ENCODE results near the gene SKP1. TPM values are rescaled to one million over a fixed set of nuclear protein-coding genes. Genes with fewer than 3 reads are reported as not detected.

Gene SKP1
- total RNA-seq, 1 donor from 2014 or later = 333 TPM

DNA sequence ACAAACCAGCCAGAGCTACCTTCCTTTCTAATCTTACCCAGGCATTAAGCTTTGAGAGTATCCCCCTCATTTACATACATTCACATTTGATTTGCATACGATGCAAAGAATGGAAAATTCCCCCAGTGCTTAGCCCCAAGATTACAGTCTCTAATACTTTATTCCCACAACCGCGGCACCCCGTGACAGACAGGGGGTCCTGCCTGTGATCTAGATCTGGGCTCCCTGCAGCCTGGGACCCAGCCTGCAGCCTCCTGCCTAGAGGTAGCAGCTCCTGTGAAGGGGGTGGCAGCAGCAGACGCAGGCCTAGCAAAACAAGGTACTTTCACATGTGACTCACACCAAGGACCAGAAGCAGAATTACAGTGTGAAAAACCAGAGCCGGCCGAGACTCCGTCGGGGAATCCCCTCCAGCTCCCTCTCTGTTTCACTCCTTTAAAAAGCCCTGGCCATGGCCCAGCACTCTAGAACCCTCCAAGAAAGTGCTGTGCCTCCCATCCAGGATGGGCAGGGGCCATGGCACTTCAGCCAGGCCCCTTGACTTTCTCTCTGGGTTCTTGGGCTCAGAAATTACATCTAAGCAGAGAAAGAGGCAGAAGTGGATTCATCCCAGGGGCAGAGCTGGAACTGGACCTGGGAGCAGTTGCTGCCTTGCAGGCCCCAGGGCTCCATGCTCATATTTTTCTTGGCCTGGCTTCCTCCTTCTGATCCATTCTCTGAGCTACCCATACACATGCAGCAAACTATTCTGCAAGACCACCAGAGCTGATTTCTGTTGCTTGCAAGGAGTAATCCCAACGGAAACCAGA, 76.3 kb downstream of the SKP1 start:
- H3K4me1 Mint-ChIP-seq (ENCODE audit: unreplicated experiment) = peaks cover 11% of the 10 kb centered on the region
- H3K9me3 Mint-ChIP-seq (ENCODE audit: unreplicated experiment) = no peaks in the 10 kb centered on the region
- no peaks in the 10 kb centered on the region for H3K36me3 Mint-ChIP-seq (ENCODE audit: unreplicated experiment)
- peaks cover 8% of the 10 kb centered on the region for H3K27me3 Mint-ChIP-seq (ENCODE audit: unreplicated experiment)
- H3K4me3 Mint-ChIP-seq (ENCODE audit: unreplicated experiment) = no peak overlapping the region
- no peak overlapping the region for H3K27ac Mint-ChIP-seq (ENCODE audit: unreplicated experiment)
- TF ChIP-seq CTCF (IDR thresholded peaks at IDR 0.05) = no peak
- DNase-seq (ENCODE audit: extremely low spot score, unreplicated experiment) = no peak

DNA sequence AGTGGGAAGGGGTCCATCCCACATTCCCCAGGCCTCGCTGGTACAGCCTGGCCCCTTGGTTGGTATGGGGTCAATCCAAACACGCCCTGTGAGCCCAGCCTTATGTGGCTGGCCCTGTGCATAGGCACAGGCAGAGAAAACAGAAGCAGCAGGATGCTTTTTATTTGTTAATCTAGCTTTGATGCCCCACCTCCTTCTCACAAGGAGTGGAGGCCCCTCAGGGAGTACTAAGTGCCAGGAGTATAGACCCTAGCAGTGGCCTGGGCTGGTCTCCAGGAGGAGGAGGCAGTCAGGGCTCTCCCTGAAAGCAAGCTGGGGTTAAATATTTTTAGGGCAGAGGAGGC, 76.8 kb downstream of the SKP1 start:
- Mint-ChIP-seq H3K27ac (ENCODE audit: unreplicated experiment) (no peak overlapping the region), H3K4me3 (ENCODE audit: unreplicated experiment) (no peak overlapping the region), H3K27me3 (ENCODE audit: unreplicated experiment) (peaks cover 9% of the 10 kb centered on the region), H3K36me3 (ENCODE audit: unreplicated experiment) (no peaks in the 10 kb centered on the region), H3K4me1 (ENCODE audit: unreplicated experiment) (peaks cover 11% of the 10 kb centered on the region), H3K9me3 (ENCODE audit: unreplicated experiment) (no peaks in the 10 kb centered on the region)
- no peak for DNase-seq (ENCODE audit: extremely low spot score, unreplicated experiment)
- no peak for TF ChIP-seq CTCF (IDR thresholded peaks at IDR 0.05)

DNA sequence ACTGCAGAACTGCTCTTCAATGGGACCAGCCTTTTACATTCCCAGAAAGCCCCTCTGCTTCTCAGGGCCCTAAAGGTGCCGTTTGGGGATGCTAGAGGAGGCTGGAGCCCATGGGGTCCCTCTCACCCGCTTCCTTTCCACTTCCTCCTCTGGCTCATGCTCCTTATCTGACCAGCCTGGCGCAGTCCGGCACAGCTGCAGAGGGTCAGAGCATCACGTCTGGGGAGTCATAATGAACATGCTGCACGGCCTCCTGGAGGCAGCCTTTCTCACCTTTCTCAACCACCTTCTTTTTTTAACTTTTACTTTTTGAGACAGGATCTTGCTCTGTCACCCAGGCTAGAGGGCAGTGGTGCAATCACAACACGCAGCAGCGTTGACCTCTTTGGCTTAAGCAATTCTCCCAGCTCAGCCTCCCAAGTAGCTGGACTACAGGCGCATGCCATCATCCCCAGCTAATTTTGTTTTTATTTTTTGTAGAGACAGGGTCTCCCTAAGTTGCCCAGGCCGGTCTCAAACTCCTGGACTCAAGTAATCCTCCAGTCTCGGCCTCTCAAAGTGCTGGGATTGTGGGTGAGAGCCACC, 77.4 kb downstream of the SKP1 start:
- Mint-ChIP-seq H3K36me3 (ENCODE audit: unreplicated experiment) (no peaks in the 10 kb centered on the region), H3K27me3 (ENCODE audit: unreplicated experiment) (peaks cover 9% of the 10 kb centered on the region), H3K4me1 (ENCODE audit: unreplicated experiment) (peaks cover 11% of the 10 kb centered on the region), H3K9me3 (ENCODE audit: unreplicated experiment) (no peaks in the 10 kb centered on the region), H3K4me3 (ENCODE audit: unreplicated experiment) (no peak overlapping the region), H3K27ac (ENCODE audit: unreplicated experiment) (no peak overlapping the region)
- no peak for TF ChIP-seq CTCF (IDR thresholded peaks at IDR 0.05)
- DNase-seq (ENCODE audit: extremely low spot score, unreplicated experiment) = no peak

Small RNA genes within 50 kb of the gene (microRNA-seq; reads per million reads assigned to microRNA genes)
- 2.2 reads per million for gene MIR3661 (ENCODE audit: unreplicated experiment)

Other genes with a start within 250 kb of the SKP1 start
- 58.9 and 62.6 TPM in 2 replicates for gene C5orf15, start 208.3 kb downstream of the SKP1 start, total RNA-seq
- 115 and 119 TPM in 2 replicates for gene VDAC1, start 172.0 kb downstream of the SKP1 start, total RNA-seq
- 0.57 and 0.67 TPM in 2 replicates for gene TCF7, start 62.3 kb downstream of the SKP1 start, total RNA-seq
- gene PPP2CA, start 49.1 kb upstream of the SKP1 start, total RNA-seq = 108 and 117 TPM in 2 replicates
- 3.3 and 3.9 TPM in 2 replicates for gene CDKL3, start 190.2 kb upstream of the SKP1 start, total RNA-seq
- gene UBE2B, start 194.6 kb upstream of the SKP1 start, total RNA-seq = 106 and 114 TPM in 2 replicates
- gene CDKN2AIPNL, start 234.9 kb upstream of the SKP1 start, total RNA-seq = 19.5 and 21.5 TPM in 2 replicates